Sigmoid colon (tissue), 4 donors: Measurements from ENCODE around the gene RBM38.
A peak's percentile ranks its signal among the peaks of the same experiment; 100 is the strongest.

Experiments used
- EP300 ChIP-seq, 4 donors: sonication (generic); formaldehyde crosslinking; IDR thresholded peaks; one replicate each; pipeline ENCODE4 v1.6.1; 2017; ENCODE audit warnings: antibody characterized with exemption in 4 of 4
- POLR2A ChIP-seq, 2 donors: fragments of 450-650 bp; IDR thresholded peaks; one replicate each; pipeline ENCODE4 v1.6.1; 2016; ENCODE audit warnings: antibody characterized with exemption in 2 of 2, mild to moderate bottlenecking in 2 of 2, moderate library complexity in 2 of 2
- POLR2AphosphoS5 ChIP-seq, 4 donors: sonication (generic); formaldehyde crosslinking; IDR thresholded peaks; one replicate each; pipeline ENCODE4 v1.6.1; 2017; ENCODE audit warnings: antibody characterized with exemption in 4 of 4
- TF ChIP-seq, protein P1 (sequence below), 4 experiments: fragments of 450-650 bp in 3 of 4; fragments of 200-600 bp in 1 of 4; IDR thresholded peaks; one replicate each; pipeline ENCODE4 v1.5.1; 2016 to 2019; ENCODE audit warnings: antibody characterized with exemption in 4 of 4, mild to moderate bottlenecking in 3 of 4, moderate library complexity in 2 of 4

DNA sequence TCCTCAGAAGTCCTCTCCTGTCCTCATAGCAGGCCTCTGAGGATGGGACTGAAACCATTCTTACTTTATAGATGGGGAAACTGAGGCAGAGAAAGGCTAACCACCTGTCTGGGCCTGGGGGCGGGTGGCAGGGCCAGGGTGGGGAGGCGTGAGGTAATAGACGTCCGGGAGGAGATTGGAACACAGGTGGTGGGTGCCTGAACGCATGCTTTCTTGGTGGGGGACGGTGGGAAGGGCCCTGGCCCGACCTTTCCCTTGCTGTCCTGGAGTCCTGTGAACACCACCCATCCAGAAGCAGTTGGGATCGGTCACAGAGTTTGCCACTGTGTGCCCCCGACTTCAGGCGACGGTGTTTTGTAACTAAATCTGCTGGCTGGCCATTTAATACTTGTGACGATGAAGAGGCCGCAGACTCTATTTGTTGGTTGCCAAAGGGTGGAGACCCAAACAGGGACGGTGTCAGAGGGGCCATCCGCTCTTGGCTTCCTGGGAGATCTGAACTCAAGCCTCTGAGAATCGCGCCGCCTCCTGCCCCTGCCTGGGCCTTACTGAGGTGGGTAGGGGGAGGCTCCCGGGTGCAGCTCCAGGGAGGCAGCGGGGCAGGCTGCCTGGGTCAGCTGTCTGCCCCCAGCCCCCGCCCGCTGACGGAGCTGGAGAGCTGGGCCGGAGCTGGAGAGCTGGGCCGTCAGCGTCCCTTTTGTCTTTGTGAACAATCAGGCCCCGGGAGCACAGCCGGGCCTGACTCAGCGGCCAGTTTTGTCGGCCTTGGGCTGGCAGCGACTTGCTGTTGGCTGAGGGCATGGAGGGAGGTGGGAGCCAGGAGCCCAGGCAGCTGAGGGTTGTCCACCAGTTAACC lies 4.1 kb downstream of the RBM38 start:
- TF ChIP-seq, protein P1, sequence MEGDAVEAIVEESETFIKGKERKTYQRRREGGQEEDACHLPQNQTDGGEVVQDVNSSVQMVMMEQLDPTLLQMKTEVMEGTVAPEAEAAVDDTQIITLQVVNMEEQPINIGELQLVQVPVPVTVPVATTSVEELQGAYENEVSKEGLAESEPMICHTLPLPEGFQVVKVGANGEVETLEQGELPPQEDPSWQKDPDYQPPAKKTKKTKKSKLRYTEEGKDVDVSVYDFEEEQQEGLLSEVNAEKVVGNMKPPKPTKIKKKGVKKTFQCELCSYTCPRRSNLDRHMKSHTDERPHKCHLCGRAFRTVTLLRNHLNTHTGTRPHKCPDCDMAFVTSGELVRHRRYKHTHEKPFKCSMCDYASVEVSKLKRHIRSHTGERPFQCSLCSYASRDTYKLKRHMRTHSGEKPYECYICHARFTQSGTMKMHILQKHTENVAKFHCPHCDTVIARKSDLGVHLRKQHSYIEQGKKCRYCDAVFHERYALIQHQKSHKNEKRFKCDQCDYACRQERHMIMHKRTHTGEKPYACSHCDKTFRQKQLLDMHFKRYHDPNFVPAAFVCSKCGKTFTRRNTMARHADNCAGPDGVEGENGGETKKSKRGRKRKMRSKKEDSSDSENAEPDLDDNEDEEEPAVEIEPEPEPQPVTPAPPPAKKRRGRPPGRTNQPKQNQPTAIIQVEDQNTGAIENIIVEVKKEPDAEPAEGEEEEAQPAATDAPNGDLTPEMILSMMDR (IDR thresholded peaks at IDR 0.05), result no peak
- TF ChIP-seq EP300 (IDR thresholded peaks at IDR 0.05) (no peak), POLR2AphosphoS5 (IDR thresholded peaks at IDR 0.05) (peak; percentile 48 to 78 (median 77)), POLR2A (IDR thresholded peaks at IDR 0.05) (peak in 1 of 2 donors; percentile 24)
